AG09319 (cell line): ENCODE data around the gene NAPB.

Source experiments
- DNase-seq: peaks from one replicate; pipeline ENCODE4 v3.0.0-alpha.2; 2010; ENCODE audit warnings: low read depth; ENCODE audit errors: extremely low read depth
- CTCF ChIP-seq: IDR thresholded peaks from 2 replicates; pipeline ENCODE4 v1.5.1; 2011; ENCODE audit warnings: low read depth, mild to moderate bottlenecking, inconsistent platforms, low read length, moderate library complexity

Gene NAPB

DNA sequence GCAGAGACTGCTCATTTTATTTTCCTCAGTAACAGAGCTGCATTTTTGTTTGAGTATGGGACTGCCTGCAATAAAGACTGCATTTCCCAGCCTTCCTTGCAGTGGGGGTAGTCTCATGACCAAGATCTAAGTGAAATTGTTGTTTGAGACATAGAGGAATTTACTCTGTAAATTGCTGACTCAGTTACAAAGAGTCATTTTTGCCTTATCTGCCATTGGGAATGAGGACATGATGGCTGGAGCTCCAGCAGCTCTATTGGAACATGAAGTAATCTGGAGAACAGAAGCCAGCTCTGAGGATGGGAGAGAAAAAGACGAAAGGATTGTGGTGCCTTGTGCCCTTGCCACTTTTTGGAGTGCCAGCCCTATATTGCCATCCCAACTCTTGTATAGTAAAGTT lies 33.5 kb upstream of the NAPB start:
- no peak for TF ChIP-seq CTCF
- DNase-seq = no peak

DNA sequence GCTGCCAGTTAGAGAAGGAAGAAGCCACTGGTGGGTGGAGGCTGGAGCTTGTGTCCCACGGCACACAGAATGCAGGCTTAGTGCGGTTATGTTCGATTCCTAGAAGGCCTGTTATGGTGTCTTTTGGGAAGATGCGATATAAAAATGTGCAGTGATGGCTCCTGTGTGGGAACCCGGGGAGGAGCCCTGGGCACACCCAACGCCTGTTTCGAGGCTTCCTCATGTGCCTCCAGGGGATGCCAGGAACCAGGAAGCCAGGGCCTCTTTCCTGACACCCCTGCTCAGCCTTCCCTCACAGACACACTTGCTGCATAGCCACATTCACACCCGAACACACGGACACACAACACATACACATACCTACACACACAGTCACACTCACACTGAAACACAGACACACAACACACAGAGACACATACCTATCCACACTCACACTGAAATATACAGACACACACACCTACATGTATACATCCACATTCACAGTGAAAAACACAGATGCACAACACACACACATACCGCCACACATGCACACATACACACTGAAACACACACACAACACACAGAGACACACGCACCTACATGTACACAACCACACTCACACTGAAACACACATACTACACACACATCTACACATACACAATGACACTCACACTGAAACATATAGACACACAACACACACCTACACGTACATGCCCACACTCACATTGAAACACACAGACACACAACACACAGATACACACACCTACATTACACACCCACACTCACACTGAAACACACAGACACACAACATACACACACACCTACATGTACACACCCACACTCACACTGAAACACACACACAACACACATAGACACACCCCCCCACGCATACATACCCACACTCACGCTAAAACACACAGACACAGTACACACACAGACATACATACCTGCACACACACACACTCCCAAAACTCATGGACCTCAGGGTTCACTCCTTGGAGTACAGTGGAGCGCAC lies 32.6 kb upstream of the NAPB start:
- TF ChIP-seq CTCF = no peak
- DNase-seq = no peak

- TF ChIP-seq CTCF = no peak
- no peak for DNase-seq
These were observed 31.5 kb upstream of the NAPB start, which contains the start of gene CST11 for GRCh38 chr20:23452776-23453175. Gene CST11, minus strand, starts transcription at chr20:23452876. Its CDS starts 65 bp downstream, at chr20:23452811.

DNA sequence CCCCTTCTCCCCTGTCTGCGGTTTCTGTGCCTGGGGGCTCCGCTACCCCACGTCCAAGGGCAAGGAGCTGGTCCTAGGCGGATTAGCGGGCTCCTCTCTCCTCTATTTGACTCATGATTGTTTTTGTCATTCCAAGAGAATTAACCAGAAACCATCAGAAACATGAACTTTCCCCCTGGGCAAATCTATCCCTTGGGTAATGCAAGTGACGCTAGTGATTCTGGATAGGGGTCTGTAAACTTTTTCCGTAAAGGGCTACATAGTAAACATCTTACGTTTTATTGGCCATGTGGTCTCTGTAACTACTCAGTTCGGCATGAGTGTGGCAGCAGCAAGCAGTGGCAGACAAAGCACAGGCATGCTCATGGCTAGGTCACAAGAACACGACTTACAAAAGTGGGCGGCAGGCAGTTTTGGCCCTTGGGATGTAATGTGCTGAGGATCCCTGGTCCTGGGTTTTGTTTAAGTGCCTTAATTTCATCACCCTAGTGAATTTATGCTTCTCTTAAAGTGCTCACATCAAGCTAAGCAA lies 30.7 kb upstream of the NAPB start:
- DNase-seq = no peak
- TF ChIP-seq CTCF = no peak

- no peak for DNase-seq
- no peak for TF ChIP-seq CTCF
These were observed 29.6 kb upstream of the NAPB start for GRCh38 chr20:23450877-23451276.

- TF ChIP-seq CTCF = no peak
- DNase-seq = no peak
These were observed 28.1 kb upstream of the NAPB start for GRCh38 chr20:23449421-23449820.

GRCh38 chr20:23448167-23448566 lies 26.9 kb upstream of the NAPB start:
- DNase-seq = no peak

More at GRCh38 chr20:23448167-23448566, 26.9 kb upstream of the NAPB start:
- TF ChIP-seq CTCF = no peak
